H9 (cell line): ENCODE measurements around the gene CHAF1B. TPM values are rescaled to one million over a fixed set of nuclear protein-coding genes. Genes with fewer than 3 reads are reported as not detected.

ENCODE experiments used
- DNase-seq: peaks from one replicate; pipeline ENCODE4 v3.0.0-alpha.2; 2017
- H2AFZ ChIP-seq: one replicate; pipeline ENCODE4 v1.6.1; 2013; ENCODE audit warnings: mild to moderate bottlenecking, low read length, control low read depth, moderate library complexity
- H2AK5ac ChIP-seq: 2 replicates; pipeline ENCODE4 v1.6.1; 2013; ENCODE audit warnings: low read length, control low read depth, mixed read lengths; ENCODE audit not compliant: insufficient read length
- H2BK120ac ChIP-seq: one replicate; pipeline ENCODE4 v1.6.1; 2013; ENCODE audit warnings: low read depth, mild to moderate bottlenecking, low read length, control low read depth, inconsistent platforms; ENCODE audit not compliant: poor library complexity, severe bottlenecking
- H2BK12ac ChIP-seq: 2 replicates; pipeline ENCODE4 v1.6.1; 2013; ENCODE audit warnings: low read length, control low read depth, mixed read lengths, low read depth; ENCODE audit not compliant: insufficient read length
- H2BK15ac ChIP-seq: 2 replicates; pipeline ENCODE4 v1.6.1; 2013; ENCODE audit warnings: low read depth, low read length, control low read depth
- H2BK20ac ChIP-seq: one replicate; pipeline ENCODE4 v1.6.1; 2013; ENCODE audit warnings: low read depth, mild to moderate bottlenecking, low read length, control low read depth, inconsistent platforms; ENCODE audit not compliant: poor library complexity, severe bottlenecking
- H2BK5ac ChIP-seq: 2 replicates; pipeline ENCODE4 v1.6.1; 2013; ENCODE audit warnings: low read length, control low read depth, mixed read lengths; ENCODE audit not compliant: insufficient read length
- H3K14ac ChIP-seq: 2 replicates; pipeline ENCODE4 v1.6.1; 2013; ENCODE audit warnings: low read length, control low read depth; ENCODE audit not compliant: insufficient read depth
- H3K18ac ChIP-seq: 2 replicates; pipeline ENCODE4 v1.6.1; 2013; ENCODE audit warnings: low read depth, mild to moderate bottlenecking, mixed read lengths, low read length, control low read depth; ENCODE audit not compliant: insufficient read length
- H3K23ac ChIP-seq: 2 replicates; pipeline ENCODE4 v1.6.1; 2013; ENCODE audit warnings: low read length, control low read depth, mixed read lengths, low read depth; ENCODE audit not compliant: insufficient read length
- H3K23me2 ChIP-seq: 2 replicates; pipeline ENCODE4 v1.6.1; 2013; ENCODE audit warnings: low read depth, mild to moderate bottlenecking, mixed read lengths, low read length, control low read depth; ENCODE audit not compliant: insufficient read length, poor library complexity, severe bottlenecking
- H3K27ac ChIP-seq: 2 replicates; pipeline ENCODE4 v1.5.1; 2013; ENCODE audit warnings: low read length, control low read depth, mixed read lengths, low read depth; ENCODE audit not compliant: insufficient read length
- H3K27me3 ChIP-seq: 2 replicates; pipeline ENCODE4 v1.6.1; 2013; ENCODE audit warnings: low read length, control low read depth, inconsistent platforms; ENCODE audit not compliant: insufficient read depth
- H3K4ac ChIP-seq: 2 replicates; pipeline ENCODE4 v1.6.1; 2013; ENCODE audit warnings: low read depth, mild to moderate bottlenecking, control low read depth, inconsistent platforms, low read length, moderate library complexity
- H3K4me1 ChIP-seq: 2 replicates; pipeline ENCODE4 v1.6.1; 2013; ENCODE audit warnings: low read length, control low read depth, inconsistent platforms; ENCODE audit not compliant: insufficient read depth
- H3K4me2 ChIP-seq: 2 replicates; pipeline ENCODE4 v1.6.1; 2013; ENCODE audit warnings: low read length, control low read depth, mixed read lengths; ENCODE audit not compliant: insufficient read length, insufficient read depth
- H3K56ac ChIP-seq: 2 replicates; pipeline ENCODE4 v1.6.1; 2013; ENCODE audit warnings: low read depth, mild to moderate bottlenecking, mixed read lengths, low read length, control low read depth; ENCODE audit not compliant: insufficient read length
- H3K79me1 ChIP-seq: 2 replicates; pipeline ENCODE4 v1.6.1; 2013; ENCODE audit warnings: low read depth, mild to moderate bottlenecking, moderate library complexity, low read length, control low read depth, inconsistent platforms; ENCODE audit not compliant: insufficient read depth, poor library complexity, severe bottlenecking
- H3K79me2 ChIP-seq: 2 replicates; pipeline ENCODE4 v1.6.1; 2013; ENCODE audit warnings: low read length, control low read depth, inconsistent platforms; ENCODE audit not compliant: insufficient read depth
- H3K9ac ChIP-seq: 2 replicates; pipeline ENCODE4 v1.6.1; 2013; ENCODE audit warnings: low read length, control low read depth, mixed read lengths; ENCODE audit not compliant: insufficient read length; ENCODE audit errors: extremely low read depth
- H3K9me3 ChIP-seq: one replicate; pipeline ENCODE4 v1.6.1; 2013; ENCODE audit warnings: low read depth, low read length, inconsistent platforms; ENCODE audit not compliant: control insufficient read depth
- H3T11ph ChIP-seq: one replicate; pipeline ENCODE4 v1.6.1; 2013; ENCODE audit warnings: mild to moderate bottlenecking, low read length, control low read depth, inconsistent platforms
- H4K20me1 ChIP-seq: one replicate; pipeline ENCODE4 v1.6.1; 2013; ENCODE audit not compliant: control insufficient read depth, insufficient read length, insufficient read depth
- H4K5ac ChIP-seq: 2 replicates; pipeline ENCODE4 v1.6.1; 2013; ENCODE audit warnings: low read depth, mild to moderate bottlenecking, mixed read lengths, low read length, control low read depth; ENCODE audit not compliant: insufficient read length
- H4K8ac ChIP-seq: replicated peaks from 2 replicates; pipeline ENCODE4 v1.6.1; 2013; ENCODE audit warnings: low read length, control low read depth, mixed read lengths, low read depth; ENCODE audit not compliant: insufficient read length
- H4K91ac ChIP-seq: 2 replicates; pipeline ENCODE4 v1.6.1; 2013; ENCODE audit warnings: low read depth, mild to moderate bottlenecking, moderate library complexity, mixed read lengths, low read length, control low read depth; ENCODE audit not compliant: insufficient read length
- H3K27ac Mint-ChIP-seq, 3 experiments: 2 replicates in 2 of 3; 3 replicates in 1 of 3; pipeline ENCODE4 v1.8.0; 2020 to 2021; ENCODE audit warnings: mixed read lengths in 3 of 3, mild to moderate bottlenecking in 1 of 3, moderate library complexity in 1 of 3
- H3K27me3 Mint-ChIP-seq: 2 replicates; pipeline ENCODE4 v1.8.0; 2021; ENCODE audit warnings: low read depth, mild to moderate bottlenecking, moderate library complexity, mixed read lengths
- H3K36me3 Mint-ChIP-seq, 3 experiments: 2 replicates in 2 of 3; 3 replicates in 1 of 3; pipeline ENCODE4 v1.8.0; 2020 to 2021; ENCODE audit warnings: low read depth in 3 of 3, mixed read lengths in 3 of 3; ENCODE audit not compliant: insufficient read depth in 1 of 3
- H3K4me1 Mint-ChIP-seq, 2 experiments: 2 replicates each; pipeline ENCODE4 v1.8.0; 2020; ENCODE audit warnings: mixed read lengths in 2 of 2
- H3K4me3 Mint-ChIP-seq, 2 experiments: 2 replicates in 1 of 2; 3 replicates in 1 of 2; pipeline ENCODE4 v1.8.0; 2020 to 2021; ENCODE audit warnings: mild to moderate bottlenecking in 2 of 2, mixed read lengths in 2 of 2, moderate library complexity in 1 of 2
- H3K9me3 Mint-ChIP-seq, 2 experiments: 2 replicates in 1 of 2; 3 replicates in 1 of 2; pipeline ENCODE4 v1.8.0; 2020; ENCODE audit warnings: mild to moderate bottlenecking in 2 of 2, mixed read lengths in 2 of 2, moderate library complexity in 1 of 2
- CTCF ChIP-seq: fragments of 200-600 bp; sonication (generic); conservative IDR thresholded peaks from 3 replicates; pipeline ENCODE4 v1.8.0; 2021; ENCODE audit warnings: antibody characterized with exemption, mild to moderate bottlenecking
- WGBS: extraction: QIAGEN DNeasy Blood & Tissue Kit; methylation state at CpG from one replicate; pipeline ENCODE4 v1.1.7; 2013; ENCODE audit warnings: missing lambda C conversion rate, low lambda C conversion rate, mixed read lengths; ENCODE audit not compliant: insufficient read length; ENCODE audit errors: extremely low coverage; 5-methylcytosine and 5-hydroxymethylcytosine counted together
- total RNA-seq: library from RNA; stranded (reverse); gene quantifications from 2 replicates; pipeline ENCODE4 v1.2.1, GENCODE V29; 2021

CHAF1B gene
- total RNA-seq, 1 experiment from 2014 or later, result 19.3 TPM

- no peak overlapping the region for H2BK15ac ChIP-seq
- peak; percentile 75 for DNase-seq
- no peak overlapping the region for H2BK12ac ChIP-seq
- H3K79me2 ChIP-seq, result no peaks in the 10 kb centered on the region
- H3K79me1 ChIP-seq, result no peaks in the 10 kb centered on the region
- H3K4ac ChIP-seq, result no peak overlapping the region
- H3K27me3 ChIP-seq, result no peaks in the 10 kb centered on the region
- H2AK5ac ChIP-seq, result no peak overlapping the region
- no peak overlapping the region for H3K9ac ChIP-seq
- Mint-ChIP-seq H3K36me3 (no peaks in the 10 kb centered on the region), H3K4me1 (peaks cover 18 to 24% of the 10 kb centered on the region in 2 experiments), H3K27ac (peak overlapping the region; percentile 23 to 96 (median 72); a peak in 5 of 7 replicates), H3K4me3 (no peak overlapping the region), H3K27me3 (no peaks in the 10 kb centered on the region), H3K9me3 (no peaks in the 10 kb centered on the region; a peak in 1 of 5 replicates)
- H3K23ac ChIP-seq, result no peak overlapping the region
- no peak overlapping the region for H4K8ac ChIP-seq
- no peak overlapping the region for H4K91ac ChIP-seq
- 0 out of 2 replicates have a peak, but pooled peaks cover 2% of the 10 kb centered on the region for H3K4me1 ChIP-seq
- TF ChIP-seq CTCF, result peak; percentile 40; the same call in 2 of the 3 replicates
- H2BK5ac ChIP-seq, result no peak overlapping the region
- peak overlapping the region; percentile 26 for H2AFZ ChIP-seq
- H2BK20ac ChIP-seq, result no peak overlapping the region
- no peak overlapping the region for H3K27ac ChIP-seq
- no peak overlapping the region for H2BK120ac ChIP-seq
- 0 out of 2 replicates have a peak overlapping the region, but pooled peaks have one; percentile 63 for H3K14ac ChIP-seq
- H4K5ac ChIP-seq, result no peak overlapping the region
- no peaks in the 10 kb centered on the region for H3K23me2 ChIP-seq
- H4K20me1 ChIP-seq, result no peaks in the 10 kb centered on the region
- no peak overlapping the region for H3K56ac ChIP-seq
- H3K18ac ChIP-seq, result no peak overlapping the region
- no peaks in the 10 kb centered on the region for H3K9me3 ChIP-seq
- no CpG with 5 or more reads among the region's 22 CpGs for WGBS
- no peak overlapping the region for H3T11ph ChIP-seq
- H3K4me2 ChIP-seq, result no peak overlapping the region
Measured at GRCh38 chr21:36429947-36430546, 44.9 kb downstream of the CHAF1B start.
